SK-N-SH (cell line): Measurements from ENCODE around the gene ARRDC2. TPM values are rescaled to one million over a fixed set of nuclear protein-coding genes. Genes with fewer than 3 reads are reported as not detected.

Source experiments
- CTCF ChIA-PET: fragments of 300-600, 350-600 bp; formaldehyde crosslinking; extraction: SDS; loops from one replicate; lab custom pipeline; 2021; lab: Yijun Ruan, JAX
- POLR2A ChIA-PET: fragments of 350-600 bp; sonication (Branson Sonifier 250); formaldehyde crosslinking; extraction: SDS; loops from one replicate; lab custom pipeline; 2020; ENCODE audit warnings: antibody characterized with exemption, inconsistent platforms; lab: Yijun Ruan, JAX
- DNase-seq: peaks from one replicate; pipeline ENCODE4 v3.0.0; 2012
- H2AFZ ChIP-seq: fragments of 200-600 bp; sonication (generic); 2 replicates; pipeline ENCODE4 v1.8.1; 2016; ENCODE audit warnings: antibody characterized with exemption, mild to moderate bottlenecking, low read depth
- H3F3A ChIP-seq: fragments of 200-600 bp; sonication (generic); replicated peaks from 2 replicates; pipeline ENCODE3; 2016; ENCODE audit warnings: antibody characterized with exemption, mild to moderate bottlenecking; ENCODE audit not compliant: insufficient read depth
- H3K27ac ChIP-seq, 2 experiments: fragments of 200-500 bp in 1 of 2; fragments of 200-600 bp in 1 of 2; sonication (Bioruptor generic) in 1 of 2; sonication (generic), shearing (Covaris generic) in 1 of 2; 2 replicates each; pipeline versions ENCODE4 v1.5.1 to v1.6.1; 2014 to 2016; ENCODE audit warnings: low read depth in 2 of 2, inconsistent platforms in 1 of 2, low read length in 1 of 2, mild to moderate bottlenecking in 1 of 2, mixed read lengths in 1 of 2
- H3K27me3 ChIP-seq: fragments of 200-600 bp; sonication (generic), shearing (Covaris generic); 2 replicates; pipeline ENCODE4 v1.6.1; 2016; ENCODE audit warnings: mixed run types; ENCODE audit not compliant: insufficient read depth
- H3K36me3 ChIP-seq, 2 experiments: fragments of 200-500 bp in 1 of 2; fragments of 200-600 bp in 1 of 2; sonication (Bioruptor generic) in 1 of 2; sonication (generic) in 1 of 2; replicated peaks in 1 of 2; 2 replicates each; pipeline versions ENCODE3 to v1.5.1; 2014 to 2016; ENCODE audit warnings: low read length in 1 of 2, mild to moderate bottlenecking in 1 of 2; ENCODE audit not compliant: insufficient read depth in 2 of 2, control insufficient read depth in 1 of 2
- H3K4me1 ChIP-seq, 2 experiments: fragments of 200-500 bp in 1 of 2; fragments of 200-600 bp in 1 of 2; sonication (Bioruptor generic) in 1 of 2; sonication (generic), shearing (Covaris generic) in 1 of 2; 2 replicates each; pipeline versions ENCODE4 v1.5.1 to v1.6.1; 2014 to 2016; ENCODE audit warnings: low read depth in 1 of 2, low read length in 1 of 2, mixed run types in 1 of 2; ENCODE audit not compliant: insufficient read depth in 2 of 2, control insufficient read depth in 1 of 2
- H3K4me2 ChIP-seq: fragments of 200-600 bp; sonication (generic), shearing (Covaris generic); 2 replicates; pipeline ENCODE4 v1.6.1; 2017; ENCODE audit warnings: mixed run types
- H3K4me3 ChIP-seq, 2 experiments: fragments of 200-500 bp in 1 of 2; fragments of 200-600 bp in 1 of 2; sonication (Bioruptor generic) in 1 of 2; sonication (generic), shearing (Covaris generic) in 1 of 2; 2 replicates each; pipeline versions ENCODE4 v1.5.1 to v1.8.1; 2014 to 2016; ENCODE audit warnings: low read depth in 2 of 2, inconsistent platforms in 1 of 2, low read length in 1 of 2, mild to moderate bottlenecking in 1 of 2, mixed read lengths in 1 of 2, moderate library complexity in 1 of 2
- H3K79me2 ChIP-seq: fragments of 200-600 bp; sonication (generic); 2 replicates; pipeline ENCODE4 v1.8.1; 2017; ENCODE audit warnings: mild to moderate bottlenecking; ENCODE audit not compliant: insufficient read depth
- H3K9ac ChIP-seq: fragments of 200-600 bp; sonication (generic); 2 replicates; pipeline ENCODE4 v1.6.1; 2017; ENCODE audit warnings: mixed run types
- H3K9me2 ChIP-seq: fragments of 200-600 bp; sonication (generic); 2 replicates; pipeline ENCODE4 v1.6.1; 2017; ENCODE audit warnings: mixed run types
- H3K9me3 ChIP-seq: fragments of 200-600 bp; sonication (generic); 2 replicates; pipeline ENCODE4 v1.6.1; 2017; ENCODE audit warnings: mixed run types, mild to moderate bottlenecking, moderate library complexity
- H4K20me1 ChIP-seq: fragments of 200-600 bp; sonication (generic); 2 replicates; pipeline ENCODE4 v1.6.1; 2017; ENCODE audit warnings: mild to moderate bottlenecking, mixed run types; ENCODE audit not compliant: insufficient read depth
- ELF1 ChIP-seq: IDR thresholded peaks from 2 replicates; pipeline ENCODE4 v1.4.0; 2012
- FOSL2 ChIP-seq: IDR thresholded peaks from 2 replicates; pipeline ENCODE4 v1.4.0; 2012; ENCODE audit warnings: low read depth, mild to moderate bottlenecking, moderate library complexity, borderline replicate concordance
- FOXJ3 ChIP-seq: sonication (generic); formaldehyde crosslinking; IDR thresholded peaks from 2 replicates; pipeline ENCODE4 v1.5.1; 2020; ENCODE audit warnings: mild to moderate bottlenecking, missing genetic modification reagents
- FOXM1 ChIP-seq: IDR thresholded peaks from 2 replicates; pipeline ENCODE4 v1.4.0; 2012; ENCODE audit warnings: low read depth, mild to moderate bottlenecking
- GABPA ChIP-seq: IDR thresholded peaks from 2 replicates; pipeline ENCODE4 v1.4.0; 2012; ENCODE audit warnings: low read depth, mild to moderate bottlenecking
- GATA2 ChIP-seq: sonication (generic); formaldehyde crosslinking; IDR thresholded peaks from 2 replicates; pipeline ENCODE4 v1.5.0; 2020; ENCODE audit warnings: mild to moderate bottlenecking, missing genetic modification reagents
- MXI1 ChIP-seq: IDR thresholded peaks from 2 replicates; pipeline ENCODE4 v1.6.1; 2012; ENCODE audit warnings: mild to moderate bottlenecking, low read depth, low read length, improper control_type of control experiment
- NFIC ChIP-seq: IDR thresholded peaks from 2 replicates; pipeline ENCODE4 v1.4.0; 2012; ENCODE audit warnings: borderline replicate concordance
- NRF1 ChIP-seq: IDR thresholded peaks from 2 replicates; pipeline ENCODE4 v1.6.1; 2012; ENCODE audit warnings: low read depth, mild to moderate bottlenecking, low read length
- POLR2AphosphoS5 ChIP-seq: IDR thresholded peaks from 2 replicates; pipeline ENCODE4 v1.6.1; 2012; ENCODE audit warnings: low read depth, low read length
- RCOR1 ChIP-seq: fragments of 150-350 bp; IDR thresholded peaks from 2 replicates; pipeline ENCODE4 v1.6.1; 2017; ENCODE audit warnings: antibody characterized with exemption, low read length
- RXRA ChIP-seq: IDR thresholded peaks from 2 replicates; pipeline ENCODE4 v1.4.0; 2012; ENCODE audit warnings: low read depth, mild to moderate bottlenecking, borderline replicate concordance
- SIN3A ChIP-seq: IDR thresholded peaks from 2 replicates; pipeline ENCODE4 v1.6.1; 2012; ENCODE audit warnings: low read depth, mild to moderate bottlenecking, low read length, moderate library complexity, borderline replicate concordance
- TEAD4 ChIP-seq: IDR thresholded peaks from 2 replicates; pipeline ENCODE4 v1.4.0; 2012; ENCODE audit warnings: mild to moderate bottlenecking, borderline replicate concordance; ENCODE audit not compliant: insufficient read depth
- USF1 ChIP-seq: IDR thresholded peaks from 2 replicates; pipeline ENCODE4 v1.4.0; 2012; ENCODE audit warnings: low read depth, borderline replicate concordance
- ZBTB33 ChIP-seq: IDR thresholded peaks from 2 replicates; pipeline ENCODE4 v1.4.0; 2012; ENCODE audit warnings: low read depth, borderline replicate concordance
- WGBS: methylation state at CpG from one replicate; pipeline ENCODE4 v1.1.6; 2017; ENCODE audit warnings: low lambda C conversion rate; 5-methylcytosine and 5-hydroxymethylcytosine counted together
- polyA plus RNA-seq, 3 experiments: library from polyadenylated mRNA; depleted of rRNA; stranded (reverse); fragments of >200 nt; gene quantifications; 2 replicates each; pipeline ENCODE4 v1.2.3, GENCODE V29; 2012

ARRDC2 gene
- polyA plus RNA-seq, 1 of the 3 experiments (the other 2 are of a cell fraction) = 5.5 TPM

GRCh38 chr19:18023622-18024251 is 15.8 kb downstream of the ARRDC2 start:
- H3K27me3 ChIP-seq = no peaks in the 10 kb centered on the region
- 98% methylated on average over 10 of the region's 23 CpGs for WGBS
- no peak overlapping the region for H3K4me2 ChIP-seq
- TF ChIP-seq POLR2AphosphoS5 (no peak), TEAD4 (no peak), USF1 (no peak), FOSL2 (no peak), GATA2 (no peak), FOXJ3 (CRISPR knock-in tag) (no peak)
- ChIA-PET CTCF (interaction anchor here (1.2 to 1.4 kb wide), 2 partner anchors 16 to 35 kb away, joined by 4 read pairs; no protein-coding TSS in a partner anchor), POLR2A (no interaction called here)
- H3F3A ChIP-seq = peaks cover 10% of the 10 kb centered on the region
- no peaks in the 10 kb centered on the region for H3K9me3 ChIP-seq
- H3K9ac ChIP-seq = no peak overlapping the region
- H3K27ac ChIP-seq = no peak overlapping the region
- H4K20me1 ChIP-seq = no peaks in the 10 kb centered on the region
- H3K4me3 ChIP-seq = no peak overlapping the region
- H3K4me1 ChIP-seq = peaks cover 10 to 16% of the 10 kb centered on the region in 2 experiments; a peak in 3 of 4 replicates
- no peaks in the 10 kb centered on the region for H3K36me3 ChIP-seq
- H2AFZ ChIP-seq = no peak overlapping the region
- no peaks in the 10 kb centered on the region for H3K9me2 ChIP-seq
- no peaks in the 10 kb centered on the region for H3K79me2 ChIP-seq
- DNase-seq = no peak

- Histone ChIP-seq H3K4me2 (no peak overlapping the region), H3K9ac (no peak overlapping the region), H3K4me3 (no peak overlapping the region), H3K4me1 (peaks cover 7 to 9% of the 10 kb centered on the region in 2 experiments; a peak in 3 of 4 replicates), H3K27me3 (no peaks in the 10 kb centered on the region), H4K20me1 (no peaks in the 10 kb centered on the region), H3K79me2 (no peaks in the 10 kb centered on the region), H2AFZ (no peak overlapping the region), H3K27ac (no peak overlapping the region), H3F3A (peaks cover 3% of the 10 kb centered on the region), H3K36me3 (no peaks in the 10 kb centered on the region), H3K9me3 (no peaks in the 10 kb centered on the region), H3K9me2 (no peaks in the 10 kb centered on the region)
- DNase-seq = no peak
- ChIA-PET CTCF (interaction anchor here (0.6 to 1.4 kb wide), 3 partner anchors 20 to 83 kb away, joined by 3 to 4 read pairs (median 3); partner anchors contain the start of gene ARRDC2), POLR2A (no interaction called here)
- WGBS = 77% methylated on average over 3 of the region's 4 CpGs
- TF ChIP-seq NFIC (no peak), ZBTB33 (no peak), TEAD4 (no peak), RCOR1 (no peak), GABPA (no peak), FOXM1 (no peak), GATA2 (no peak), MXI1 (no peak), ELF1 (no peak), NRF1 (no peak), SIN3A (no peak), USF1 (no peak), FOXJ3 (CRISPR knock-in tag) (no peak), RXRA (no peak)
Measured at GRCh38 chr19:18027151-18027550, 19.2 kb downstream of the ARRDC2 start.
